GM19193 (cell line): ENCODE data around the gene WDR76.

Experiments
- POLR2A ChIP-seq: IDR thresholded peaks from 4 replicates; pipeline ENCODE4 v1.6.1; 2011; ENCODE audit not compliant: insufficient read depth, insufficient read length; ENCODE audit errors: extremely low read depth

Gene WDR76

DNA sequence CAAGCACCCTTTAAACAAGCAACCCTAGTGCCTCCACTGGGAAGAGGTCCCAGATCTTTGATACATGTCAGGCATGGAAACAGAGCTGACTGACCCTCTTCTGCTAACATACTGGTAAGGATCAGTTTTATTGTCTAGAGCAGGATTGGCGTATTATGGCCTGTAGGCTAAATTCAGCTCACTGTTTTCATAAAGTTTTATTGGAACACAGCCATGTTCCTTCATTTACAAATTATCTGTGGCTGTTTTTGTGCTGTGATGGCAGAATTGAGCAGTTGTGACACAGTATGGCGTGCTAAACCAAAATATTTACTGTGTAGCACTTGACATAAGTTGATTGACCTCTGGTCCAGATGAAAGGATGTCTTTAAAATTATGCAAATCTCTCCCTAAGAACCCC, 45.0 kb downstream of the WDR76 start:
- TF ChIP-seq POLR2A = no peak

DNA sequence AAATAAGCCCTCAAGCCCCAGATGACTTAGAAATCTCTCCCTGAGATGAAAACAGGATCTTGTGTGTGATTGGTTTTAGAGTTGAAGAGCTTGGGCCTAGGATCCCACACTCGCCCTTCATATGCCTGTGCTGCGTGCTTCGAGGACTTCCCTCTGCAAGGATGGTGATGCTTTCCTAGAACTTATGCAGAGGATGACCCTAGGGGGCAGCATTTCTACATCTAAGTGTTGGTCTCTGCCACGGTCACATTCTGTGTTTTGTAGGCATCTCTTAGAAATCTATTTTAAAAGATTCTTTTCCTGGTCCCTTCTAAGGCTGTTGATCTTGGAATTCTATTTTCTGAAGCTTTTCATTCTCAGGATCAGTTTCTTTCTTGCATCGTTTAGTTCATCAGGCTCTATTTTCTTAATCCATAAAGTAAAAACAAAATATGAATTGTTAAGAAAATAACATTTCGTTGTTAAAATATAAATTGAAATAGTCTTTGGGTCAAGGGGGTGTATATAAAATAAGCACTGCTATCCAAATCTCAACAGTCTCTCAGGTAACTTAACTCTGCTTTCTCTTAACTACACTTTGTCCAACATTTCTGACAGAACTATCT, 45.7 kb downstream of the WDR76 start:
- no peak for TF ChIP-seq POLR2A

DNA sequence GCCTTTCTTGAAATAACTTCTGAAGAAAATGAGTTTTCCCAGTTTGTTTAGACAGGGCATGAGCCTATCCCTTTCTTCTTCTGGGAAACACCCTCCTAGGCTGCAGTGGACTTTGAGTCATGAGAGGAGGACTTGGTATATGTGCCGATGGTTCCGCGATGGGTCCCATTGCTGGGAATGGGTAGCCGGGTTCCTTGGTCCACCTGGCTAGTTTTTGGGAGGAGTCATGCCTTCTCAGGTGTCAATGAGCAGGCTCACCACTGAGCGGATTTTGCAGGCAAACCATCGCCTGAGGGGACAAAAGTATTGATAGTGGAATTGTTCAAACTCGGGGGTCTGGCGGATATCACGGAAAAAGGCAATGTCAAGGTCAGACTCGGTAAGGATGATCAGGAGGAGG, 46.8 kb downstream of the WDR76 start:
- TF ChIP-seq POLR2A = no peak

DNA sequence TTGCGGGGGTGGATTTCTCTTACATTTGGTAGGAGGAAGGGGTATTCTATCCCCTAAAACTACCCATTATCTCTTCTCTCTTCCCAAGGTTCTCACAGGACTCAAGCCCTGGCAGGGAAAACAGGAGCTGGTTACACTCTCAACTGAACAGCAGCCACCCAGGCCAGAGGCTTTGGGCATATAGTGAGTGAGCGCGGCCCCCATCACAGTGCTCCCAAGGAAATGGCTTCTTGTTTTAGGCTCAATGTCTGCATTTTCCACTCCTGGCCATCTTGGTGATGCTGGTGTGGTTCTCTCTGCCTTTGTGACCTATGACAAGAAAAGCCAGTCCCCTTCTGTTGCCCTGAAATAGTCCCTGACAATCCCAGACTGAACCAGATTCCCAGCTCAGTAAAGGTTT, 50.1 kb downstream of the WDR76 start:
- TF ChIP-seq POLR2A = no peak

DNA sequence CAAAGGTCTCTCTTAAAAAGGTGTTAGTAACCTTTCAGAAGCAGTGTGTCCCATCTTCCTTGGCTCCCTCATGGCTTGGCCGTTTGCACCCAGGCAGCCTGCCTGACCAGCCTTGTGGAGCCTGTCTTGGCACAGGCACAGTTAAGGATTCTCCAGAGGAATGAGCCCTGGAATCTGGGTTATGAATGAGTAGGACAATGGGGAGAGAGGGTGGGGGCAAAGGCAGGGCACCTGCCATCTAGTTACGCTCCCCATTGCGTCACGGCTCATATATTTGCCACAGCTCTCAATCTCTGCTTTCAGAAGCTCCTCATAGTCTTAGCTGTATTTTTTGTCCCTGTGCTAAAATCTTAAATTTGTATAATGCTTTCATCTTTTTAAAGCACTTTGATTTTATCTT, 50.6 kb downstream of the WDR76 start:
- no peak for TF ChIP-seq POLR2A

DNA sequence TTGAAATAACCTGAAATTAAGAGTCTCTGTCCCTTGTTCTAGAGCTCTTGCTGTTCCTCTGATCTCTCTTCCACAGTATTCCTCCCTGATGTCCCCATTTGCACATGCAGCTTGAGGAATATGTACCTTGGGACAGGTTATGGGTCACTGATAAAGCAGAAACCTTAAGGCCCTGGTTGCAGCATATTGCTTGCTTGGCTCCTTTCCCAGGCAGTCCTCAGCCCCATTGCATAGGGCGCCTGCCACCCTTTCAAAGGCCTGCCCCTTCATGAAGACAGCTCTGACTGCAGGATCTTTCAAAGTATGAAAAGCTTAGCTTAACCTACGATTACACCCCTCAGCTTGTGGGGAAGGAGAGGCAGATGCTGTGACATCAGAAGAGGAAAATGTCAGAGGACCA, 51.6 kb downstream of the WDR76 start:
- TF ChIP-seq POLR2A = no peak

DNA sequence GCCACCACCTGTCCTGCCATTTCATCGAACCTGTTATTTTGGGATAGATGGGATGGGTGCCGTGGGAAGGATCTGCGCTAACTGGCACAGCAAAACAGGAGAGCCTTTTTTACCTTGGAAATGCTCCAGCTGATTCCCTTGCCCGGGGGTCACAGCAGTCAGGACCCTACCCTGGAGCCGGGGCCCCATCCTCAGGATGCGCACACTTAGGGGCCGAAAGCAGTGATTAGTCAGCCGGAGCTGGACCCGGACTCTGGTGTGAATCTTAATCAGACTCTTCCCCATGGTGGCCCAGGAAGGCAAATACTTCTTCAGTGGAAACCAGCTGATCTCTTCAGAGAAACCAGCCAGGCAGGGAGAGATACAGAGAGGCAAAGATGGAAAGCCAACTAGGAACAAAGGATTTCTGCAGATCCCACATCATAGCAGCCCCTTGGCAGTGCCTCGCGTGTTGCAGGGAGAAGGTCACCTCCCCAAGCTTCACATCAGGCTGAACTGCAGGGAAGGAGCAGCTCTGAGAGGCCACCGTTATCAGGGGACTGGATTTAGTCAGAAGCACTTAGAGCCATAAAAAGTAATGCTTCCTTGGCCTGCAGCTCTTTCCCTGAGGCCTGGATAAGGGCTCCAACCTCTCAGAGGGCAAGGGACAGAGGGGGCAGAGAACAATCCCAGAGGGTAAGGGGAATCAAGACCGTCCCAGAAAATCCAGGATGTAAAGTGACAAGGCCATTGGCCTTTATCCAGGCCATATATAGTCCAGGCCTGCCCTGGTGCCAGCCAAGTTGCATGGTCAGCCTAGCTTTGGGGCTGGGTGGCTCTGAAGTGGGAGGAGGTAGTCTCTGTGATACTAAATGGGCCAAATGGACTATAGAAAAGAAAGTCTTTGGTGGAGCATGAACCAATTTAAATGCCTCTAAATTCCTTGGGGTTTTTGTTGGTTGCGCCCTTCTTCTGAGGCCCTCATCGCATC, 52.9 kb downstream of the WDR76 start:
- no peak for TF ChIP-seq POLR2A

DNA sequence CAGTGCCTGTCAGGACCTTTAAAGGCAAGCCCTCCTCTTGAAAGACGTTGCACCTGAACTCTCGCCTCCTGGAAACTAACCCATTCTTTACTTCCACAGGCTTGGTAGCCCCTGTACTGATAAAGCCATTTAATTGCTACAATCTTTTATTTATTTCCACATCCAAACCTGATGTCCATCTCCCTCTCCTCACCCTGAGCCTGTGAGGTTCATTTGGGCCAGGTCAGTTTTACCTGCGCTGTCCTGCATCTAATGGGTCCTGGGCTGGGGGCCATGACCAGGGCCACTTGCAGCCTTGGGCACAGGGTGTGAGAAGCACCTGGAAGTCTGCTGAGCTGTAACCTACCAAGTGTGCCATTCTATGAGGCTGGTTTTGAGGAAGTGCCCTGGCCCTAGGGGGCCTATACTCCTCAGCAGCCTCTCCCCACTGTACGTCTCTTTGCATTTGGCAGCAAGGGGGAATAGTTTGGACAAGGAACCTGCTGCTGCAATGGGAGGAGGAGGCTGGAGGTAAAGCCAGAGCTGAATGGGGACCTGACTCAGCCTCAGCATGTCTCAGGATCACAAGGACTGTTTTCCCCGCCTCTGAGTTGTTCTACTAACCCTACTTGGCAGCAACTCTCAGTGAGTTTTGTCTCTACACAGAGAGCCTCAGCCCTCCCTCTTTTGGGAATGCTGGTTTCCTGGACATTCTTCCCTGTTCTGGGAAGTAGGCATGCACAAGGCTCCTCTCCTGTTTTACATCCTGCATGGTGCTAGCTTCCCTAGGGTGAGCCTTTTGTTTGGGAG, 53.8 kb downstream of the WDR76 start:
- TF ChIP-seq POLR2A = no peak

DNA sequence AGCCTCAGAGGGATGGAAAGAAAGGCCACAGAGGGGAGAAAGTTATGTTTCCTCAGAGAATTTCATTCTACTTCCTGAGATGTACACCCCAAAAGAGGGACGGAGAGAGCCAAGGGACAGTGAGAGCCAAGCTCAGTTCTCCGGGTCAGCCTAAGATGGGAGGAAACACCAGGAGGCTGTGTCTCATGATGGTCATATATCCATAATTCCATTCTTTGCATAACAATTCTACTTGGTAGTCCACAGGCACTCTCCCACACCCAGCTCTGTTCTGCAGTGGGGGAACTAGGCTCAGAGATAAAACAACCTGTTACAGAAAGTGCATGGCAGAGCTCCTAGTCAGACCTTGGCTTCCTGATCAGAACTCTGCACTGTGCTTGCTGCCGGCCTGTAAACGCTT, 54.4 kb downstream of the WDR76 start:
- TF ChIP-seq POLR2A = no peak

DNA sequence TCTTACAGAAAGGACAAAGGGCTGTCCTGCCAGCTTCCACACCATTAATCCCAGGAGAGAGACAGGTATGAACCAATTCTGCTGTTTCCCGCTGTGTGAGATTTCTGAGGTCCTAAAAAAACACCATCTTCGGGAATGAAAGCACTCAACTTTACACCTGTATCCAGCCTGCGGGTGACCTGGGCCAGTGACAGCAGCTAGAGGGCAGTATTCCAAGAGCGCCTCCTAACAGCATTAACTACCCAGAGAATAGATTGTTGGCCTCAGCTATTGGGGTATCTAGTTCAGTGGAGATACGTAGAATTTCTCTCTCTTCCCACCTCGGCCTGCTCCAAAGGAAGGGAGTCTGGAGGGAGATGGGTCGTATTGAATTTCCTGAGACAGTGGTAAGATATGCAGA, 55.1 kb downstream of the WDR76 start:
- TF ChIP-seq POLR2A = no peak

DNA sequence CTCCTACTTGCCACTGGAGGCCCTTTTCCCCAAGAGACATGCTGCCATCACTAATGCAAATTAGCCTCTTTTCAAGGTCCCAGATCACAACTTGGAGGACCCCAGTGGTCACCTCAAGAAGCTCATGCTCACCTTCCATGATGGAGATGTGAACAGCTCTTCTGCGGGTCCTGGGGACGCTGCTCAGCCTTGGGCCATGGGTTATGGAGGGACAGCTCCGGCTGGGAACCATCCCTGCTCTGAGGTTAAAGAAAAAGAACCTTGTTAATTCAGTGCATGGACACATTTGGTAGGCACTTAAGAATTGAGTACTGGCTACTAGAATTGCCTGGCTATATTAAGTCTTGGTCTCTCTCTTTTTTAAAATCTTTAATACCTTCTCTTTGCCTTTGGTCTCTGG, 56.8 kb downstream of the WDR76 start:
- no peak for TF ChIP-seq POLR2A

DNA sequence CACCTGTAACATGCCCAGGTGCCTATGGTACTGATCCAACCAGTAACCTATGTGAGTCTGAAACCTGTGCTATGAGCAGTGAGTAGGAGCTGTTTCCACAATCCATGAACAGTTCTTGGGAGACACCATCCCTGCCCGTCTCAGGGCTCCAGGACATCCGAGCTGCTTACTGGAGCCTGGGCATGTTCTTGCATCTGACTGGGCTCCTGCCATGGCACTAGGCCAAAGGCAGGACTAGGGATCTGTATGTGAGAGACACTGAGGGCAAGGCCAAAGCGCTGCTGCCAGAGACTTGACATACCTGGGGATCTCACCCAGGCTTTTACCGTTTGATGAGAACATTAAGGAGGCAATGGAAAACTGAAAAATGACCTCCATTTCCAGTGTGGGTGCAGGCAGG, 59.8 kb downstream of the WDR76 start:
- no peak for TF ChIP-seq POLR2A

DNA sequence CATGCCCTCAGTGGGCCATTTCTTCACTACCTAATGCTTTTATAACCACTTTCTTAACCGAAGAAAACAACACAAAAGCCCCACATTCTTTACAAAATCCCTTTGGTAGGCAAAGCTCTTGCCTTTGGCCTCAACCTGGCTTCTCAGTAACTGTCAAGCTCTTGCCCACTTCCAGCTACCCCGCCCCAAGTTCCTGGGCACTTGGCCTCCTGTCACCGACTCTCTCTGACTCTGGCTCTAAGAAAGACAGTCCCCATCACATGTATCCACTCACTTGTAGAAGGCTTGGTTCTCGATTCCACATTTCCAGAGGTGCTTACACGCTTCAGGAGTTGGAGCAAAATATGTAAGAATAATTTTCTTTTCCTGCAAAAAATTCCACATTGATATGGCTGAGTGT, 61.1 kb downstream of the WDR76 start:
- no peak for TF ChIP-seq POLR2A

DNA sequence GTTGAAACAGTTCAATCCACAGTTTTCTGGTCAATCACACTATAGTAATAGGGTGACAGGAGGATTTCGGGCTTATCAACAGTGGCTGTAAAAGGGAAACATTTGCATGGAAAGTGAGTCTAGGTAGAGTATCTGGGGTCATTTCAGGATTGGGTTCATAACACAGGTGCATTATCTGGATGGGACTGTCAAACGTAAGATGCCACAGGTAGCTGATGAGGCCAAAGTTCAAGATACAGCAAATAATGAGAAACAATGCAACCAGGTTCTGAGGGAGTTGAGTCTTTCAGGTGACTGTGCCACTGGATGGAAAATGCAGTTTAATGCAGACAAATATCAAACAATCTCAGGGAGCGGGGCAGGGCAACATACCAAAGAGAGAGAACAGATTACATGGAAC, 62.2 kb downstream of the WDR76 start:
- no peak for TF ChIP-seq POLR2A

DNA sequence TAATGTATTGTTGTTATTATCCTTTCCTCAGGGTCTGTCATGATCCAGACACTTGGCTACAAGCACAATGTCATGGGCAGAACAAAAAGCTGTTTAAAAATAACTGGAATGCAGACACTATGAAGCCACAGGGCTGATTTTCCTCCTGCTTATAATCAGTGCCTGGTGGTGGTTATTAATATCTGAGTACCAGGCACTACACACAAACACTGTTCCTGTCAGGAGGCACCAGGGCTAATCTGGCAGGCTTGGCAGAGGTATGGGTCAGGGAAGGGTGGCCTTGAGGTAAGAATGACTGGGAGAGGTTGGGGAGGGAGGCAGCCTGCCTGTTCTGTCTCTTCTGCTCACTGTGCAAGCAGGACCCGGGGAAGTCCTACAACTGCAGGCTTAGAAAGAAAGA, 67.2 kb downstream of the WDR76 start:
- no peak for TF ChIP-seq POLR2A

DNA sequence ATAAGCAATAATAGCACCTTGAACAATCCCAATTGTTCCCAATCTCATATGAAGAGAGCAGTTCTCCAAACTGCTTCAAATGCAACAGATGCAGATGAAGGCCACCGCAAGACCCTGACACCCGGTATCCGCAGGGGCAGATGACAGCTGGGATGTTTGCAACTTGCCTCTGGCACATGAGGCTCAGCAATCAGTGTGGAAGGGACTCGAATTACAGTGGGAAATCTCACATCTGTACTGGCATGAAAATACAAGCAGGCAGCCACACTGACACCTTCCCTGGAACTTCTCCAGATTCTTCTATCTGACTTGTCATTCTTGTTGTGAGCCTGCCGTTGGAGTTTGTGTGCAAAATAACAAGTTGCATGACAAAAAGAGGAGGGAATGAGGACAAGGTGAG, 68.8 kb downstream of the WDR76 start:
- no peak for TF ChIP-seq POLR2A

DNA sequence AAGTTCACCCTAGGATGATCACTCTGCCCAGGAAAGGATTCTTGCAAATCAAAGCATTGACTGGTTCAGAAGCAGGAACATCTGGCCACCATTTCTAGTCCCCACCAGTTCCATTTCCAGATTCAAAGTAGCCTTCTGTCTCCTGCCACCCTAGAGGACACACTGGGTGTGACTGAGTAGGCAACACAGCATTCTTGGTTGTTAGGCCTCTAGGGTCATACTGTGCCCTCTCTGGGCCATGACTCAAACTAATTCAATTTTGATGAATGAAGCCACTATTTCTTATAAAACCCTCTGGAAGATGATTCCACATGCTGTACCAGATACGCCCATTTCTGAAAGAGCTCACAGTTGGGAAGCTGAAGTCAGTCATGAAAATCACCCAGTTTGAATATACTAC, 69.7 kb downstream of the WDR76 start:
- no peak for TF ChIP-seq POLR2A

DNA sequence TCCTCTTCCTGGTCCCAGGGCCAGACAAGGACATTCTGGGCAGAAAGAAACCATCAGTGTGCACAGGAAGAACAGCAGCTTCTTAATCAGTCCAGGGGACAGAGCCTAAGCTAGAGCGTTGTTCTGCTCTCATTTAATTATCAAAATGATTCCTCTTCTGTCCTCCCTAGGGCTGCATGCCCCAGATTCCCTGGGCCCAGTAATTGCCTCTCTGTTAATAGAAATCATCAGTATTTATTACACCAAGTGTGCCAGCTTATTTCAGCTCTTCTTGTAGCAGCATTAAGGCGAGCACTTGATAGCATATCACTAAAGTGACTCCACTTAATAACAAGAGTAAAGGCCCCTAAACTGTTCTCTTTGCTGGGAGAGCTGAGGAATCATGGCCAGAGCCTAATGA, 72.1 kb downstream of the WDR76 start:
- no peak for TF ChIP-seq POLR2A
